Peyer's patch (tissue), 4 donors: ENCODE data around the gene PFKL.

Experiments used
- POLR2A ChIP-seq, 2 donors: fragments of 450-650 bp; IDR thresholded peaks; one replicate each; pipeline ENCODE4 v1.5.1; 2017; ENCODE audit warnings: antibody characterized with exemption in 2 of 2, mild to moderate bottlenecking in 2 of 2, moderate library complexity in 2 of 2
- TF ChIP-seq, protein P1 (sequence below), 6 experiments: fragments of 450-650 bp in 4 of 6; fragments of 200-600 bp in 2 of 6; sonication (generic) in 1 of 6; IDR thresholded peaks; one replicate each; pipeline ENCODE4 v1.5.1; 2017 to 2019; ENCODE audit warnings: antibody characterized with exemption in 6 of 6, mild to moderate bottlenecking in 3 of 6, moderate library complexity in 1 of 6

GRCh38 chr21:44291936-44292811 is 7.7 kb upstream of the PFKL start:
- TF ChIP-seq POLR2A (IDR thresholded peaks at IDR 0.05), result no peak
- TF ChIP-seq, protein P1, sequence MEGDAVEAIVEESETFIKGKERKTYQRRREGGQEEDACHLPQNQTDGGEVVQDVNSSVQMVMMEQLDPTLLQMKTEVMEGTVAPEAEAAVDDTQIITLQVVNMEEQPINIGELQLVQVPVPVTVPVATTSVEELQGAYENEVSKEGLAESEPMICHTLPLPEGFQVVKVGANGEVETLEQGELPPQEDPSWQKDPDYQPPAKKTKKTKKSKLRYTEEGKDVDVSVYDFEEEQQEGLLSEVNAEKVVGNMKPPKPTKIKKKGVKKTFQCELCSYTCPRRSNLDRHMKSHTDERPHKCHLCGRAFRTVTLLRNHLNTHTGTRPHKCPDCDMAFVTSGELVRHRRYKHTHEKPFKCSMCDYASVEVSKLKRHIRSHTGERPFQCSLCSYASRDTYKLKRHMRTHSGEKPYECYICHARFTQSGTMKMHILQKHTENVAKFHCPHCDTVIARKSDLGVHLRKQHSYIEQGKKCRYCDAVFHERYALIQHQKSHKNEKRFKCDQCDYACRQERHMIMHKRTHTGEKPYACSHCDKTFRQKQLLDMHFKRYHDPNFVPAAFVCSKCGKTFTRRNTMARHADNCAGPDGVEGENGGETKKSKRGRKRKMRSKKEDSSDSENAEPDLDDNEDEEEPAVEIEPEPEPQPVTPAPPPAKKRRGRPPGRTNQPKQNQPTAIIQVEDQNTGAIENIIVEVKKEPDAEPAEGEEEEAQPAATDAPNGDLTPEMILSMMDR (IDR thresholded peaks at IDR 0.05), result no peak
